MM.1S (cell line): ENCODE results near the gene LITAFD.

ENCODE experiments used
- EZH2 ChIP-seq: fragments of 300-600 bp; sonication (generic); optimal IDR thresholded peaks from 2 replicates; pipeline ENCODE3; 2017; ENCODE audit warnings: low read depth, mild to moderate bottlenecking, antibody characterized with exemption, low read length, mixed read lengths
- EZH2phosphoT487 ChIP-seq: fragments of 300-600 bp; sonication (generic); IDR thresholded peaks from 2 replicates; pipeline ENCODE4 v1.6.1; 2018; ENCODE audit warnings: antibody characterized with exemption, low read length
- TF ChIP-seq, protein P1 (sequence below): fragments of 300-600 bp; sonication (generic); IDR thresholded peaks from 2 replicates; pipeline ENCODE4 v1.5.1; 2016; ENCODE audit warnings: antibody characterized with exemption, low read length, mixed read lengths

DNA sequence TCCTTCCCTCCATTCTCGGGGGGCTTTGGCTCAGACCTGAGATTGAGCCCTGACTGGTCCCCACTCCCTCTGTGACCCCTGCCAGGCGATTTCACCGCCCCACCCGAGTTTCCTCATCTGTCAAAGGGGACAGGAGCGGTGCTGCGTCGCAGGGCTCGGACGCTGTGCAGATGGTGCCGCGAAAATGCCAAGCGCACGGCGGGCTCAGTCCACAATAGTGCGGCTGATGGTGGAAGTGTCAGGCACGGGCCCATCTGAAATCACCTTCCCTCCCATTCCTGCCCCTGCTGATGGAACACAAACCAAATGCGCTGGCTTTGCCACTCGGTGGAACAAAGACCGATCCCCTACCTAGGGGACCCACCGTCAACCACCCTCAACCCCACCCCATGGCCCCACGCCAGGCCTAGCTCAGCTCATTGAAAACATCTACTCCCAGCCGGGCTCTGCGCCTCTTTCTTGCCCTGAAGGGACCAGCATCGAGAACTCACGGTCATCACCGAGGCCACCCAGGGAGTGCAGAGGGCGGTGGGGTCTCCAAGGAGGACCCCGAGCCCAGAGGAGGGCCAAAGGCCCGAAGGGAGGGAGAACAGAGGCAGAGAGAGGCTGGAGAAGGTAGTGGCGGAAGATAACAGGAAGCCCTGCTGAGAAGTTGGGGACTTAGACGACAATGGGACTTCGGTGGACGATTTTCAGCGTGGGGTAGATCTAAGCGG is 14.8 kb upstream of the LITAFD start:
- TF ChIP-seq, protein P1, sequence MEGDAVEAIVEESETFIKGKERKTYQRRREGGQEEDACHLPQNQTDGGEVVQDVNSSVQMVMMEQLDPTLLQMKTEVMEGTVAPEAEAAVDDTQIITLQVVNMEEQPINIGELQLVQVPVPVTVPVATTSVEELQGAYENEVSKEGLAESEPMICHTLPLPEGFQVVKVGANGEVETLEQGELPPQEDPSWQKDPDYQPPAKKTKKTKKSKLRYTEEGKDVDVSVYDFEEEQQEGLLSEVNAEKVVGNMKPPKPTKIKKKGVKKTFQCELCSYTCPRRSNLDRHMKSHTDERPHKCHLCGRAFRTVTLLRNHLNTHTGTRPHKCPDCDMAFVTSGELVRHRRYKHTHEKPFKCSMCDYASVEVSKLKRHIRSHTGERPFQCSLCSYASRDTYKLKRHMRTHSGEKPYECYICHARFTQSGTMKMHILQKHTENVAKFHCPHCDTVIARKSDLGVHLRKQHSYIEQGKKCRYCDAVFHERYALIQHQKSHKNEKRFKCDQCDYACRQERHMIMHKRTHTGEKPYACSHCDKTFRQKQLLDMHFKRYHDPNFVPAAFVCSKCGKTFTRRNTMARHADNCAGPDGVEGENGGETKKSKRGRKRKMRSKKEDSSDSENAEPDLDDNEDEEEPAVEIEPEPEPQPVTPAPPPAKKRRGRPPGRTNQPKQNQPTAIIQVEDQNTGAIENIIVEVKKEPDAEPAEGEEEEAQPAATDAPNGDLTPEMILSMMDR: no peak
- TF ChIP-seq EZH2phosphoT487 (no peak), EZH2 (no peak)
